ENCODE measurements around the gene AGO3.
"Not testable (repeated sequence)": the region's sequence is repeated elsewhere in the genome, so short reads cannot be mapped to it uniquely, and the experiment has no call there.

Gene AGO3

GRCh38 chr1:35930593-35931445, at the start of gene AGO3:
Gene AGO3, plus strand, starts transcription at chr1:35931105. Its CDS starts 322 bp downstream, at chr1:35931427.
- DNase-seq, result peak; percentile 94

- peak; percentile 89 for DNase-seq
These were observed 49.0 kb upstream of the AGO3 start for GRCh38 chr1:35881850-35882273.

- DNase-seq, result no peak
These were observed 48.3 kb upstream of the AGO3 start for GRCh38 chr1:35882586-35882944.

GRCh38 chr1:35882945-35883634, 47.8 kb upstream of the AGO3 start, which contains the start of gene AGO1:
Gene AGO1, plus strand, starts transcription at chr1:35883209. Its CDS starts 213 bp downstream, at chr1:35883422.
- peak; percentile 96 for DNase-seq

GRCh38 chr1:35883635-35884101, 47.2 kb upstream of the AGO3 start:
- DNase-seq, result no peak

GRCh38 chr1:35884934-35885333, 46.0 kb upstream of the AGO3 start:
- DNase-seq, result peak; percentile 9

GRCh38 chr1:35885961-35886558, 44.8 kb upstream of the AGO3 start:
- DNase-seq, result peak; percentile 49

GRCh38 chr1:35886577-35887431, 44.1 kb upstream of the AGO3 start:
- peak; percentile 85 for DNase-seq

GRCh38 chr1:35887508-35887907, 43.4 kb upstream of the AGO3 start:
- no peak for DNase-seq

- DNase-seq, result no peak
These were observed 42.6 kb upstream of the AGO3 start for GRCh38 chr1:35888255-35888654.

- not testable (repeated sequence) for DNase-seq
These were observed 41.9 kb upstream of the AGO3 start for GRCh38 chr1:35888981-35889380.

GRCh38 chr1:35893051-35893879, 37.6 kb upstream of the AGO3 start:
- no peak for DNase-seq

GRCh38 chr1:35894183-35894582, 36.7 kb upstream of the AGO3 start:
- DNase-seq, result peak; percentile 91

GRCh38 chr1:35894656-35895055, 36.2 kb upstream of the AGO3 start:
- no peak for DNase-seq

- DNase-seq, result peak; percentile 23
These were observed 31.0 kb upstream of the AGO3 start for GRCh38 chr1:35899941-35900340.

- no peak for DNase-seq
These were observed 29.7 kb upstream of the AGO3 start for GRCh38 chr1:35901235-35901634.

GRCh38 chr1:35902671-35903070, 28.2 kb upstream of the AGO3 start:
- no peak for DNase-seq

GRCh38 chr1:35914717-35915116, 16.2 kb upstream of the AGO3 start:
- DNase-seq, result no peak

GRCh38 chr1:35915693-35916092, 15.2 kb upstream of the AGO3 start:
- no peak for DNase-seq

GRCh38 chr1:35923791-35924221, 7.1 kb upstream of the AGO3 start:
- no peak for DNase-seq

- no peak for DNase-seq
These were observed 6.1 kb upstream of the AGO3 start for GRCh38 chr1:35924838-35925237.

GRCh38 chr1:35925741-35926140, 5.2 kb upstream of the AGO3 start:
- no peak for DNase-seq
